HG02678 (cell line): ENCODE measurements around the gene TGFBR3.
A peak's percentile ranks its signal among the peaks of the same experiment; 100 is the strongest.

ENCODE experiments used
- ATAC-seq: cut with Tn5 transposase; IDR thresholded peaks from one replicate; pipeline ENCODE4 v1.9.1; 2021; ENCODE audit warnings: mild to moderate bottlenecking, moderate library complexity; ENCODE audit not compliant: unreplicated experiment

The TGFBR3 gene

DNA sequence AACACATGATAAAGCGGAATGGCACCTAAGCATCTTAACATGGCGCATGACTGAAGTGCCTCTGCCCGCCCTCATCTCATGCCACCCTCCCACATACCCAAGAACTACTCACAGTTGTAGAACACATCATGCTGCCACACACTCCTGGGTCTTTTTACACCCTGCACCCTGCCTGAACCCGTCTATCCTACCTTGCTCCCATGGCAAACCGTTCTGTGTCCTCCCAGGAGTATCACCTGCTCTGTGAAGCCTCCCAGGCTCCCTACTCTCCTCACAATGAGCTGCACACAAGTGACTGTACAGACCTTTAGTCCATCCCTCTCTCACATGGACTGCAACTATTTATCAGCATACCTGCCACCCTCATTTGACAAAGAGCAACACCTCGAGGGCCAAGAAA, 144.0 kb downstream of the TGFBR3 start:
- no peak for ATAC-seq

DNA sequence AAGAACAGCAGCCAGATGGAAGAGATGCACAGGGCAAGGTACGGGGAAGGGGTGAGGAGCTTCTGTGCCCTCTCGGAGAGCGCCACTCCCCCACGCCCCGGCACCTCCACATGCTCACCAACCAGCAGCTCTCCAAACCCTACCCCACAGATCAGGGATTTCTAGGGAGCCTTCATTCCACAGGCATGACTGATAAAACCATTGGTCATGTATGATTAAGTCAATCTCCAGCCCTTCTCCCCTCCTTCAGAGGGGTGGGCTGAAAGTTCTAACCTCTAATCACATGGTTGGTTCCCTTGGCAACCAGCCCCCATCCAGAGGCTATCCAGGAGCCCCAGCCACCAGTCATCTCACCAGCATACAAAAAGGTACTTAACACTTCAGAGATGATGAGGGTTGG, 144.7 kb downstream of the TGFBR3 start:
- no peak for ATAC-seq

DNA sequence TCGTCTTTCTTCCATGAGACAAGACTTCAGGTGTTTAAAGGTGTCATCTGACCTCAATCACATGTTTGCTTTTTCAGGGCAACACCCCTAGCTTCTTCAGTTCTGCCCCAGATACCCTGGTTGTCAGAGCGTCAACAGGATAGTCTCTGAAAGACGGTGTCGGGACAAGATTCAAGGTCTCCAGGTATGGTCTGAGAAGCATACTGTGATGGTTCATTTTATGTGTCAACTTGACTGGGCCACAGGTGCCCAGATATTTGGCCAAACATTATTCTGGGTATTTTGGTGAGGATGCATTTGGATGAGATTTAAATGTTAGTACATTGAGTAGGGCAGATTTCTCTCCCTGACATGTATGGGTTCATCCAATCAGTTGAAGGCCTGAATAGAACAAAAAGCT, 148.3 kb downstream of the TGFBR3 start:
- no peak for ATAC-seq

DNA sequence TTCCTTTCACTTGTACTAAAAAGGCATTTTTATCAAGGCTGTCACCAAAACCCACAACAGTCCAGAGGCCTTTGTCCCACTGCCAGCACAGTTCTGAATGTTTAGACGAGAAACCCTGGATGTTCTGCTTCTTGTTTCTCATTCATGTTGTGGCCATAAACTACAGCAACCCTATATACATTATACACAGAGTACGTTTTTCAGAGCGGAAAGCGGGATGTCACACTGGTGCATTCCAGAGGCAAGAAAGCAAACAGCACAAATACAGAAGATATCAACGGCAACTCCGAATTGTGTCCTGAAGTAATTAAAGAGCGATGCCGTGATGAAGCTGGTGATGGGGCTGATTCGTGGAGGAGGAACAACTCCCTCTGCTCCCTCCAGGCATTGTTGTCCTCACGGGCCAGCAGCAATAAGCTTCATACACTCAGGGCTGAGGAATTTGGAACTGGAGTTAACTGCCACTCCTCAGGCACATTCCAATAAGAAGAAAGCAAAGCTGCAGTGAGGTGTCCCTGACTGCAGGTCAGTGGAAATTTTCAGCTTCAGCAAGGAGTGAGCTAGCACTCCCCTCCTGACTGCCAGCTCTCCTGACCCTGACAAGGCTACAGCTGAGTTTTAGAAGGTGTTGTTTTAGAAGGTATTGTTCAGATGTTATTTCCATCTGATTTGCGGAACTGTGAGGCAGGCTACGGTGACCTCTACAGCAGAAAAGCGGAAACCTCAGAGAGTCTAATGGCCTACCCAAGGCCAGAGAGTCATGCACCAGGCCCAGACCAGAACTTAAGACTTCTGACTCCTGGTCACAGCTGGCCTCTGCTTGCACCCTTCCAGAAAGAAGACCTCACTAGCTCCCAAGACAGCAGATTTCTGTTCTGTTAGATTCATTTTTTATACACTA, 149.0 kb downstream of the TGFBR3 start:
- ATAC-seq: no peak

DNA sequence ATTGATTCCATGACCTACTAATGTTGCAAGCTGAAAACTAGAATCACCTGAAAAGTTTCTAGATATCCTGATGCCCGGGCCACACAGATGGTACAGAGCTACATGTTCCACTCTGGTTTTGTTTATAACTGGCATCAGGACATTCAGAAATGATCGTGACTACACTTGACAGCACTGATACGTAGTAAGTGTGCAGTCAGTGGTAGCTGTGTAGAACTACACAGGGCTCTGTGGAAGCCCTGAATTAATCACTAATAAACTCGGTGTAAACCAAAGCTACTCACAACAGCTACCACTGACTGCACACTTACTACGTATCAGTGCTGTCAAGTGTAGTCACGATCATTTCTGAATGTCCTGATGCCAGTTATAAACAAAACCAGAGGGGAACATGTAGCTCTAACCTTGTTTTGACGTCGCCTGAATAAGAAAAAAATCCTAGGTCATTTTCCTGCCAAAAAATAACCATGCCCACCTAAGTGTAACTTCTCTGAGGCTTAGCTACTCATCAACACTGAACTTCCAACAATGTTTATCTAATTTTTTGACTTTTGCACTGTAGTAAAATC, 149.7 kb downstream of the TGFBR3 start:
- no peak for ATAC-seq

DNA sequence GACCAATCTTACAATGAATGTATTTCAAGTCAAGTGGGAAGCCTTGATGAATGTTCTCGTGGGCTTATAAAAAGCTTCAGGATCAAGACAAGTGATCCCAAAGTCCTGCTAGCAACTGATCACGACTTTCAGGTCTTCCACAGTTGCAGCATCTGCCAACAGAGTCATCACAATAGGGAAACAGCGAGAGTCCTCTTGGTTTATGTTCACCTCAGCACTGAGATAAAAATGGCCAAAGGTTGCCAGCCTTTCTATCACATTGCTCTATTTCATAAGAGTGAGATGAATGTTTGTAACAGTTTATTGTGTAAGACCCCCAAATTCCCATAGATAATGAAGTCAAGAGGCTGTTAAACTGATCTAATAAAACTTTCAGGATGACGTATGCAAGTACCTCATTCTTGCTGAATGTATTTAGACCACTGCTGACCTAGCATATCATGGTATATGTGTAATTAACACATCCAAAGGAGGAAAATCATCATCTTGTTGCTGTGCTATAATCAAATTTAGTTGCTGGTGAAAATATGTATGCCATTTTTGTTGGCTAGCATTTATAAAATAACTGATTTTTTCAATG, 150.6 kb downstream of the TGFBR3 start:
- ATAC-seq: no peak

DNA sequence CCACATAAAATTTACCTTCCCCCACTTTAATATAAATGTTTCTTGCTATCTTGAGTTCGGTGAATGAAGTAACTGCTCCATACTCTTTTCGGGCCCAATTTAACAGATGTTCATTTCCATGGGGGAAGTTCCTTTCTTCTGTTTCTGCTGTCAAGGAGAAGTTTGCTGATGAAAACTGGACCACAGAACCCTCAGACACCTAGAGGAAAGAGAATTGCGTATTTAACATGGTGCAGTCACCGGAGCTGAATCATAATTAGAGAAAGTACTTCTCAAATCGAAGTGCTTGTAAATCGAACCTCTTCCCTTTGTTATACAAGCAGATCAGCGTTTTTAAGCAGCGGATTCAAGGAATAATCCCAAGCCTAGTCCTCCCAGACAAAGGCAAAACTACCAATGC, 151.2 kb downstream of the TGFBR3 start:
- no peak for ATAC-seq

DNA sequence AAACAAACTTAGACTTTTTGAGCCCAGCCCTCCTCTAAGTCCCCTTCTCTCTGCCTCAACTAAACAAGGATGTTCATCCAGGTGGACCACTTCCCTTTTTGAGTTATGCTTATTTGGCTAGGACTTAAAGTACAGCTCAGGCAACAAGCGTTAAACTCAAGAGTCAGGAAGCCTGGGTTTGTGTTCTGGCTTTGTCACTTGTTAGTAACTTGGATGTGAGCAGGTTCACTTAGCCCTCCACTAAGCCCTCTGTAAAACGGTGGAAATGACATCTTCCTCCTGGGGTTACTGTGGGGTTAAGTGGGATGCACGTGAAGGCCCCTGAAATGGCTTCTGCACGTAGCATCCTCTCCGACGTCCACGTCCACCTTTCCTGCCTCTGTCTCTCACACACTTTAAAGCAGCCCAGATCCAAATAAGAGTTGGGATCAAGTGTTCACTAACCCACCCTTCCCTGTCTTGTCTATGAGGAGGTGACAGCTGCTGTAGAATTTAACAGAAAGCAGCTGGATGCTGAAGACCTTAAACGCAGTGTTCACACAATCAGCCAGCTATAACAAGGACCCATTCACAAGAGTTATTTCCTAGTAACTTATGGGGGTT, 152.7 kb downstream of the TGFBR3 start:
- no peak for ATAC-seq

DNA sequence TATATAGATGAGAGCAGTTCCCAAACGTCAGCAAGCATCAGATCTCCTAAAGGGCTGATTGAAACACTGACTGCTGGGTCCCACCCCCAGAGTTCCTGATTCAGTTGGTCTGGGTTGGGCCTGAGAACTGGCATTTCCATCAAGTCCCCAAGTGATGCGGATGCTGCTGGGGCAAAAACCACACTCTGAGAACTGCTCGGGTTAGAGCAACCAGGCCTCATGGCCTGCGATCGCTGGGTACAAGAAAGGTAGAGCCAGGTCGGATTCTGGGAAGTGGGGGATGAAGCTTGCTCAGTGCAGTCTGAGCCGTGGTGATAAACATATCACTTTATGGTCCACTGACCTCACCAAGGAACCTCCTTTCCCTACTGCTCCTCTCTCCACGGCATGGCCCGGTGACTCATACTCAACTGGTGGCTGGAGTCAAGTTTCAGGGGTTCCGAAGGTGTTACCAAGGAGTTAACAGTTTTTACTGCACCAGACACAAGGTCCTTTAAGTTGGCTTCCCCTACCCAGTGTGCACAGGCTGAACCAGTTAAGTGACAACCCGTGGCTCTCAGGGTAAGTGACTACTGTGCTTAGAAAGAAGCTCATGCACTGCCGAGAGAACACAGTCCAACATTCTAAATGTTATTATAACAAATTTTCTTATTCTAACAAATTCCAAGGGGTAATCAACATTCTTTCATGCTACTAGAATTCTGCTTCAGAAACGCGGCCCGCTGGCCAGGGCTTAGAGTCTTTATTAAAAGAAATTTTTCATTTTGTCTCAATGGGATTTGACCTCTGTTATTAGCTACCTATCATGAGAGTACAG, 153.5 kb downstream of the TGFBR3 start:
- no peak for ATAC-seq

DNA sequence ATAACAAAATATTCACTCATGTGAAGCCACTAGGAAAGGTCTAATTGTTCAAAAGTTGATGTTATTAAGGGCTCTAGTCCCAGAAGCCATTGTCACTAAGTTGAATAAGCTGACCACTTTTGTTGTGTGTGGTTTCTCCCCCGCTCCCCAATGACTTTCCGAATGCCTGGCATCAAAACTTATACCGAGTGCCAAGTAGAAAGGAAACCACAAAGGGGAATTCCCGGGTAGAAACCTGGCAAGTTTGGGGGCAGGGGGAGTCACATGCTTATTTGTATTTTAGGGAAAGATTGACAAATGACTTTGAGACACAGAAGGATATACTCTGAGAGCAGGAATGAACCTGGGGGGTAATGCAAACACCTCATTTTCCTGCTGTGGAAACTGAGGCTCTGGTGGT, 154.1 kb downstream of the TGFBR3 start:
- peak; percentile 32 for ATAC-seq

DNA sequence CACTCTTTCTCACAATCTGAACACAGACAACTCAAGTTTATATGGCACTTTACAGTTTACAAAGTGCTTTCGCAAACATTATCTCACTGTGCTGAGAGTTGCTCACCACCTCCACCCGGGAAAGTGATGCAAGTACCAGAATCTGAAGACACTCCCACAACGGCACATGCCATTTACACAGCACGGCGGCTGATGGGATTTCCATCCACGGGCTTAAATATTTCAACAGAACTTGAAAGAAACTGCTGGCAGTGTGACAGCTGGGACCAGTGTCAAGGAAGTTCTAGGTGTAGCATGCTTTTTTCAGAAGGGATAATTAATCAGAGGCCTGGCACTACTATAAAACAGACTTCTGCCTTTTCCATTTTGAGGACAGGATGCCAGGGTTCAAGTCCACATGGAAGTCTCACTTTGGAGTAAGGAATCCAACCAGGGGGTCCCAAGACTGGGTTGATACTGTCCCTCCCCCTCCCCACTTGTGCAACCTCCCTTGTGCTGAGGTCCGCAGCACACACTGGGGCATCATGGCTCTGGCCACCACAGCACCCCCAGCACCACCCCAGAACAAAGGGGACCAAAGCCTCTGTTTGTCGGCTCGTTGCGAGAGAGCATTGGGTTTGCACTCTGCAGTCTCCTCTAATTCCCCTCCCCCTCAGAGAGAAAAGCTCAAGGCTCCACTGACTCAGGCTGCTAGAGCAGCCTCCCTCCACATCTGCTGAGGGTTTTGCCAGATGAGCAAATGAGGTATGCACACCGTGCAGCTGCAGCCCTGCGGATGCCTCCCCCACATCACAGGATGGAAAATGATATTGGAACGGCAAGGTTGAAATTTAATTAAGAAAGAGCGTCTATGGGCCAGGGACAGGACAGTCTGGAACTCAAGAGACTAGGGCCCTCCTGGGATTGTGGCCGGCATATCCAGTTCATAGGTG, 154.9 kb downstream of the TGFBR3 start:
- ATAC-seq: peak; percentile 33

DNA sequence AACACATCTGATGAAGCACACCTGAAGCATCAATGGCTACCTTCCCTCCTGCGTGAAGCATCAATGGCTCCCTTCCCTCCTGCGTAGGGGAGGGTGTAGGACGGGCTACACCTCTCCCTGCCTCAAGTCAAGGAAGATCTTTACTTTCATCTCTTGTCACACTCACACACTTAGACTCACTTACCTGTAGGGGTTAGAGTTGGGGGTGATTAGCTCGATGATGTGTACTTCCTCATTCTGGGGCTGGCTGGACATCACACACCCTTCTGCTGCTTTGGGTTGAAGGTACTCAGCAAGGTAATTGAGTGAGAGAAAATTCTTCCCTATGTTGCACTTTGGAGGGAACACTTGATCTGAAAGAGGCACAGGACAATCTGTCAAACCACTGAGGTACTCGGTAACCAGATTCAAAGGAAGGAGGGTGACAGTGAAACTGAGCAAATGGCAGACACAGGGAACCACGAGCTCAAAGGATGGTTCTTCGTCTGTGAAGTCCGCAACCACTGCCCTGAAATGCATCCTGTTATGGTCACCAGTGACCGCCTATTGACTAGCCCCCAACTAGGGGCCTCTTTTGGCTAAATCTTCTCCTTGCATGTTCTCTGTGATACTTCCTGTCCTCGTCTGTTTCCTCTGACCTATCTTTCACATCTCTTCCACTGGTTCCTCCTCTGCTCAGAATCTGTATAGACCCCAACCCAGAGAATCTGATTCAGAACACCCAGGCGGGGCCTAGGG, 156.2 kb downstream of the TGFBR3 start:
- ATAC-seq: peak; percentile 36

DNA sequence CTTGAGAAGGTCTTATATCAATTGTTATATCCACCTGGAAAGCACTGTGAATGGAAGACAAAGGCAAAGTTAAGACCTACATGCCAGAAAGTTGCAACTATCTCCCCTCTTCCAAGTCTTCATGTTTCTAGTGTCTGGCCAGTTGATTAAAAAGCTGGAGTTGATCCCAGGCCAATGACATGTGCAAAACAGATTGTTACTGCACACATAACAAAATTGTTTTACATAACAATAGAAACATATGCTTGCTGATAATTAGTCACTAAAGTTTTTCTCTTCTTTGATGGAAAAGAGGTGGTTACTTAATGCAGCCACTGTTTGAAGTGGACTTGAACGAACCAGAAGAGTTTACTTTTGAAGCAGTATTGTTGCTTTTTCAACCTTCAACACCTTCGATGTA, 158.2 kb downstream of the TGFBR3 start:
- ATAC-seq: no peak

DNA sequence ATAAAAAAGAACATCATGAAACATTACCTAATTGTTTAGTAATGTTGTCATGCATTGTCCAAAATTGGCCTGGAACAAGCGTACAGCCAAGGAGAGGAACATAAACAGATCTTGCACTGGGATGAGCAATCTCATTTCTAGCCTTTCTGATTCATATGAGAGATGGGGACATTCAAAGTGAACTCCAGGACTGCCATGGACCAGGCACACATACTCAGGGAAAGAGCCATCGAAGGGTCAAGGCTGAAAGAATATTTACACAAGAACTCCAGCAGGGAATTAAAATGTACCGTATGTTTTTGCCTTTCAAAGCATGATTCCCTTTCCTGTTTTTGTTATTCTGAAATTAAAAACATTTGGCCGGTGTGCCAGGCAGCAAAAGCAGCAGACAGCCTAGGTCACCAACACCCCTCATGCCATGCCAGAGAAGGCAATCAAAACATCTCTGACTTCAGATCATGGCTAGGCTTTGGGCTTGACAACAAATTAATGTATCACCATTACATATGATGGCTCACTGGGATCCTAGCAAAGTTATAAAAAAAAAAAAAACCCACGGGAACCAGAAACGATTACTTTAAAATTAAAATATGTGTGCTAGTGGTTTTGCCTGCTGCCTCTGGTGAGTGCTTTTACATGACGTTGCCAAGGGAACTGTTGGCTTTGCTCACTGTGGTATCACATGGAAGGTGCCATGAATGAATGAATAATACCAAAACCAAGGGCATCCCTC, 159.8 kb downstream of the TGFBR3 start:
- no peak for ATAC-seq

DNA sequence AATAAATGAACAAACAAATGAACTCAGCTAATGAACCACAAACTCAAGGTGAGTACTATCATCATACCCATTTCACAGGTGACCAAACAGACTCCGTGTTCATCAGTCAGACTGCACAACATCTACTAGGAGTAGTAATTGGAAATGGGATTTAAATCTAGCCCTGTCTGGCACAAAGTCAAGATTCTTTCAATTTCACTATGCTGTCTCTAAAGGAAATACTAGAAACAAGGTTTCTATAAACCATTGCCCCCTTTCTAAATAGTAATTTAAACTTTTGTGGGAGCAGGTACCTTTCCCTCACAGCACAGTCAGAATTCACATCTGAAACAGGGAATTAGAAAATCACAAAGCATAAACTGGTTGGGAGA, 160.3 kb downstream of the TGFBR3 start:
- no peak for ATAC-seq

DNA sequence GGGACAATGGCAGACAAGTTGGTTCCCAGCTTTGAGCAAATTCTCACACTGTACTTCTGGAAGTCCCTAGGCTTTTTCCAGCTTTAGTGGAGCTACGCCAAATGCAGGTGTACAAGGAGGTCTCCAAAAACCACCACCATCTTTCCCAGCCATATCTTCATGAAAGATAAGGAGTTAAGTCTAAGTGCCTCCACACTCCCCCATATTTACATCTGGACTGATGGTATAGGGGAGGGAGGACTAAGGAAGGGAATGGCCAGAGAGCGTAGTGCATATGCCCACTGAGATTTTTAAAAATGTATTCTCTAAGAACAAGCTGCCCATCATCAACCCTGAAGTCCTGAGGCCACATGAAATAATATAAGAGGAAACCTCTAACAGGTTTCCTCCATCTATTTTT, 161.3 kb downstream of the TGFBR3 start:
- no peak for ATAC-seq

DNA sequence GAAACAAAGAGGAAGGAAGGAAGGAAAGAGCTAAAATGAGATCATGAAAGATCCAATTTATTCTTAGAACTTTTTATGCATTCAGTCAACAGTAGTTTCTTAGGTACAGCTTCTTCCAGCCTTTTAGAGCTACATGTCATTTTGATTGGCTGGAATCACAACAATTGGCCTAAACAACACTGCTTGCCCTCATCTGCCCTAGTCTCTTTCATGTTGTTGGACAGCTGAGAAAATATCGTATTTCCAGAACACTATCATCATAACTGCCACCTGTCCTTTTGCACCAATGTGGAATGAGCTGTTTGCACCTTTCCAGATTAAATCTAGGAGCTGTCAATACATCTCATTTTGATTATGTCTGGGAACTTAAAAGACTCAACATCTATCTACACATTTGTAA, 161.7 kb downstream of the TGFBR3 start:
- ATAC-seq: no peak

DNA sequence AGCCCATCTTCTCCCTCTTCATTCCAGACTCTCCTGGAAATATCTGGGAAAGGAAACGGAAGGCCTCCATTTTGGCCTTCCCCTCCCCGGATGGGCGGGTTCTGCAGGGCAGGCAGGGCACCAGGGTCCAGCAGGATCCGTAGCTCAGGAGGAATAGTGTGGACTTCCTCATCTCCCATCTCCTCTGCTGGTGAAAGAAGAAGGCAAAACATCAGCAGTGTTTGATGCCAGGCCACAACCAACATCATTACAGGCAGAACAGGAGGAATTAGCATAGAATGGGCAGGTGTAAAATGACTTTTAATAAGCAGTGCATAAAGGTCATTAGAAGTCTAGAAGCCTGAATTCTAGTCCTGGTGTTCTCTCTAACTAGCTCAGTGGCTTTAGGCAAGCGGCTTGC, 165.9 kb downstream of the TGFBR3 start:
- no peak for ATAC-seq

DNA sequence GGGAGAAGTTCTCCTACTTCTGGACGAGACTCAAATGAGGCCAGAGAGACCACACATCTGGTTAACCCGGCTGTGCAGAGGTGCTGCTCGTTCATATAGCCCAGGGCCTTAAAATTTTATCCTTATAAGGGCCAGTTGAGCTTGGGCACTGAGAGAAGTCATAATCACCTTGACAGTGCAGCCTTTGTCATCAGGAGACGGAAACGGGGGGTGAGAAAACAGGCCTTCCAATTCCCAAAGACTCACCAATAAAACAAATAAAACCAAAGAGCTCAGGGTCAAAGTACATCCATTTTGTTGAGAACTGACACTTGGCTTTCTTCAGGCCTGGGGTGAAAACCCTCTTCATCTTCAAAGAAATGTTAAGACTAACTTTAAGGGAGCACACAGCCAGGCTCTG, 167.1 kb downstream of the TGFBR3 start:
- no peak for ATAC-seq
